GM18508 (cell line): ENCODE measurements around the gene DNAH8.
"Not testable (repeated sequence)": the region's sequence is repeated elsewhere in the genome, so short reads cannot be mapped to it uniquely, and the experiment has no call there.

ENCODE experiments used
- ATAC-seq: cut with Tn5 transposase; IDR thresholded peaks from one replicate; pipeline ENCODE4 v1.9.1; 2021; ENCODE audit warnings: moderate number of reproducible peaks; ENCODE audit not compliant: insufficient read depth, unreplicated experiment

DNAH8 gene

GRCh38 chr6:38876475-38876874, 161.4 kb downstream of the DNAH8 start:
- ATAC-seq: no peak

- ATAC-seq: no peak
These were observed 162.6 kb downstream of the DNAH8 start for GRCh38 chr6:38877721-38878120.

GRCh38 chr6:38882157-38882556, 167.0 kb downstream of the DNAH8 start:
- no peak for ATAC-seq

GRCh38 chr6:38897507-38897906, 182.4 kb downstream of the DNAH8 start:
- ATAC-seq: no peak

GRCh38 chr6:38901802-38902522, 186.9 kb downstream of the DNAH8 start:
- ATAC-seq: no peak

- ATAC-seq: no peak
These were observed 191.5 kb downstream of the DNAH8 start for GRCh38 chr6:38906582-38906981.

GRCh38 chr6:38907264-38907663, 192.2 kb downstream of the DNAH8 start:
- ATAC-seq: no peak

- ATAC-seq: no peak
These were observed 194.1 kb downstream of the DNAH8 start for GRCh38 chr6:38909015-38909730.

- ATAC-seq: no peak
These were observed 195.1 kb downstream of the DNAH8 start for GRCh38 chr6:38910207-38910606.

GRCh38 chr6:38912378-38912777, 197.3 kb downstream of the DNAH8 start:
- no peak for ATAC-seq

- no peak for ATAC-seq
These were observed 200.3 kb downstream of the DNAH8 start for GRCh38 chr6:38915205-38915925.

- ATAC-seq: not testable (repeated sequence)
These were observed 206.4 kb downstream of the DNAH8 start for GRCh38 chr6:38921540-38921939.

- ATAC-seq: no peak
These were observed 209.8 kb downstream of the DNAH8 start for GRCh38 chr6:38924791-38925509.

GRCh38 chr6:38929560-38929959, 214.4 kb downstream of the DNAH8 start:
- no peak for ATAC-seq

GRCh38 chr6:38933426-38933825, 218.3 kb downstream of the DNAH8 start:
- no peak for ATAC-seq

- no peak for ATAC-seq
These were observed 219.9 kb downstream of the DNAH8 start for GRCh38 chr6:38935051-38935450.

- no peak for ATAC-seq
These were observed 222.9 kb downstream of the DNAH8 start for GRCh38 chr6:38937839-38938613.

- ATAC-seq: no peak
These were observed 223.6 kb downstream of the DNAH8 start for GRCh38 chr6:38938741-38939140.

- ATAC-seq: no peak
These were observed 227.3 kb downstream of the DNAH8 start for GRCh38 chr6:38942442-38942841.

- ATAC-seq: no peak
These were observed 227.9 kb downstream of the DNAH8 start for GRCh38 chr6:38942965-38943364.
